ENCODE data around the gene PHF5A. TPM values are rescaled to one million over a fixed set of nuclear protein-coding genes. Genes with fewer than 3 reads are reported as not detected.

Gene PHF5A
- total and polyA plus RNA-seq, 2 of the 8 experiments (the other 6 are each of a cell fraction or from before 2014, with no cell fraction given) = 119 to 135 TPM

DNA sequence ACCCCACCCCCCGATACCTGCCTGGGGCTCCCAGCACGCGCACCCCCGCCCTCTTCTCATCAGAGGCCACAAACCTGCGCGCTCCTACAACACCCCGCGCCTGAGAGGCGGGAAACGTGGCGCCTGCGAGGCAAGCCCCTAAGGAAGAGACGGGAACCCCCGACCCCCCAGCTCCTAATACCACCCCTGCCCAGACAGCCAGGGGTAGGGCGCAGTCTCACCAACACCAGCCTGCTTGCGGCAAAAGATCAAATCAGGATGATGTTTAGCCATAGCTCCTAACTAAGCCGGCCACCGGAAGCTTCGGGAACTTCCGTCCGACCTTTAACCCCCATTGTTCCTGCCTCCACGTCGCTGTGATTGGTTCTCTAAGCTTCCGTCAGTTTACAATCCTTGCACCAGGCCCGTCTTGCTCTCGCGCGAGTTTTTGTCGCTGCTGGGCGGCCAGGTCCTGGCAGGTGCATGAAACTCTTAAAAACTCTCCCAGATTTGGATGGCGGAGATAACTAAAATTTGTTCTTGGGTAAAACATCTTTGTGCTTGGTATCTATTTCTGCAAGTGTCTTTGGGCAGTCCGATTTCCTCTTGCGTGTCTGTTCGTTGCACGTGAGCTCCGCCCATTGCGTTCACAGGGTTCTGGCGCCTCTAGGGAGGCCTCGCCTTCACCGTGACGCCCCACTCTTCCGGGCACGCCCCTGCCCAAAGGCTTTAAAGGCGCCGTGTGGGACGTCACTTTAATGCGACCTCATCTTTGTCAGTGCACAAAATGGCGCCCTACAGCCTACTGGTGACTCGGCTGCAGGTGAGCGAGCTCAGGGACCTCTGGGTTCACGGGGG, at the start of gene PHF5A, which contains the start of gene ACO2 (continued):
- peak; percentile 86 for TF ChIP-seq ATF2 (IDR thresholded peaks at IDR 0.05; ENCODE audit: low read length)
- peak; percentile 84 for TF ChIP-seq PHF8 (conservative IDR thresholded peaks at IDR 0.05; ENCODE audit: low read depth, low read length)
- TF ChIP-seq HDAC2 (IDR thresholded peaks at IDR 0.05; ENCODE audit: borderline replicate concordance in 1 of 2, low read depth in 2 of 2, low read length in 2 of 2) = peak in 1 of 2 experiments; percentile 95; a peak in 2 of 4 replicates
- no peak for TF ChIP-seq RNF2 (IDR thresholded peaks at IDR 0.05; ENCODE audit: borderline replicate concordance, low read depth, low read length, missing control alignments, poor library complexity, severe bottlenecking)
- TF ChIP-seq, protein P1, sequence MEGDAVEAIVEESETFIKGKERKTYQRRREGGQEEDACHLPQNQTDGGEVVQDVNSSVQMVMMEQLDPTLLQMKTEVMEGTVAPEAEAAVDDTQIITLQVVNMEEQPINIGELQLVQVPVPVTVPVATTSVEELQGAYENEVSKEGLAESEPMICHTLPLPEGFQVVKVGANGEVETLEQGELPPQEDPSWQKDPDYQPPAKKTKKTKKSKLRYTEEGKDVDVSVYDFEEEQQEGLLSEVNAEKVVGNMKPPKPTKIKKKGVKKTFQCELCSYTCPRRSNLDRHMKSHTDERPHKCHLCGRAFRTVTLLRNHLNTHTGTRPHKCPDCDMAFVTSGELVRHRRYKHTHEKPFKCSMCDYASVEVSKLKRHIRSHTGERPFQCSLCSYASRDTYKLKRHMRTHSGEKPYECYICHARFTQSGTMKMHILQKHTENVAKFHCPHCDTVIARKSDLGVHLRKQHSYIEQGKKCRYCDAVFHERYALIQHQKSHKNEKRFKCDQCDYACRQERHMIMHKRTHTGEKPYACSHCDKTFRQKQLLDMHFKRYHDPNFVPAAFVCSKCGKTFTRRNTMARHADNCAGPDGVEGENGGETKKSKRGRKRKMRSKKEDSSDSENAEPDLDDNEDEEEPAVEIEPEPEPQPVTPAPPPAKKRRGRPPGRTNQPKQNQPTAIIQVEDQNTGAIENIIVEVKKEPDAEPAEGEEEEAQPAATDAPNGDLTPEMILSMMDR (IDR thresholded peaks at IDR 0.05; ENCODE audit: control extremely low read depth in 1 of 3, insufficient read depth in 1 of 3, low read depth in 1 of 3, low read length in 3 of 3) = no peak
- TF ChIP-seq MAFK (IDR thresholded peaks at IDR 0.05; ENCODE audit: low read depth, low read length) = 0 out of 2 replicates have a peak, but pooled peaks have one; percentile 11
- no peak for TF ChIP-seq CBX8 (IDR thresholded peaks at IDR 0.05; ENCODE audit: borderline replicate concordance, low read depth, low read length)
- peak; percentile 85; the same call in 1 of the 2 replicates for TF ChIP-seq SP4 (IDR thresholded peaks at IDR 0.05; ENCODE audit: low read length)
- TF ChIP-seq HDAC6 (IDR thresholded peaks at IDR 0.05; ENCODE audit: low read depth, low read length) = no peak
- no peak for TF ChIP-seq ZNF274 (IDR thresholded peaks at IDR 0.05; ENCODE audit: borderline replicate concordance, extremely low read depth, low read length)
- TF ChIP-seq EP300 (IDR thresholded peaks at IDR 0.05; ENCODE audit: borderline replicate concordance in 1 of 2, low read depth in 2 of 2, low read length in 2 of 2) = no peak
- TF ChIP-seq SIX5 (IDR thresholded peaks at IDR 0.05; ENCODE audit: low read depth, low read length) = 0 out of 2 replicates have a peak, but pooled peaks have one; percentile 16
- no peak for TF ChIP-seq FOSL1 (IDR thresholded peaks at IDR 0.05; ENCODE audit: insufficient read depth, low read depth, low read length)
- peak; percentile 69 for TF ChIP-seq SRF (IDR thresholded peaks at IDR 0.05; ENCODE audit: low read depth, low read length)
- peak; percentile 55; the same call in 1 of the 2 replicates for TF ChIP-seq EGR1 (IDR thresholded peaks at IDR 0.05; ENCODE audit: borderline replicate concordance, low read depth, low read length)
- TF ChIP-seq CEBPB (IDR thresholded peaks at IDR 0.05; ENCODE audit: low read depth, low read length) = no peak
- TF ChIP-seq KDM4A (IDR thresholded peaks at IDR 0.05; ENCODE audit: low read depth, low read length, severe bottlenecking) = peak; percentile 90
- peak; percentile 98 for TF ChIP-seq YY1 (IDR thresholded peaks at IDR 0.05; ENCODE audit: low read depth, low read length)

All from H1 (cell line).